SH-SY5Y (cell line): ENCODE data around the gene ARL2.

Experiments used
- GATA2 ChIP-seq: IDR thresholded peaks from 2 replicates; pipeline ENCODE4 v1.6.1; 2011; ENCODE audit warnings: mild to moderate bottlenecking, low read depth, low read length
- GATA3 ChIP-seq: IDR thresholded peaks from 2 replicates; pipeline ENCODE4 v1.6.1; 2011; ENCODE audit warnings: low read depth, mild to moderate bottlenecking, low read length, moderate library complexity

GRCh38 chr11:64994318-64994717 lies 19.6 kb upstream of the ARL2 start:
- TF ChIP-seq GATA2 (no peak), GATA3 (no peak)
